KMS-11 (cell line): Measurements from ENCODE around the gene FAM81A.
A peak's percentile ranks its signal among the peaks of the same experiment; 100 is the strongest.

Experiments
- H2AFZ ChIP-seq: fragments of 200-600 bp; sonication (generic); 2 replicates; pipeline ENCODE4 v1.6.1; 2016; ENCODE audit warnings: antibody characterized with exemption, mixed run types, low read depth
- H3K27ac ChIP-seq: fragments of 200-600 bp; sonication (generic); 2 replicates; pipeline ENCODE4 v1.6.1; 2016; ENCODE audit warnings: mild to moderate bottlenecking, mixed run types
- H3K27me3 ChIP-seq: fragments of 200-600 bp; sonication (generic); 2 replicates; pipeline ENCODE4 v1.6.1; 2017; ENCODE audit warnings: mild to moderate bottlenecking, low read depth, mixed run types, moderate library complexity; ENCODE audit not compliant: insufficient read depth
- H3K36me3 ChIP-seq: fragments of 200-600 bp; sonication (generic); 2 replicates; pipeline ENCODE4 v1.6.1; 2017; ENCODE audit warnings: mild to moderate bottlenecking, mixed run types; ENCODE audit not compliant: insufficient read depth
- H3K4me1 ChIP-seq: fragments of 200-600 bp; sonication (generic); 2 replicates; pipeline ENCODE4 v1.6.1; 2016; ENCODE audit warnings: mild to moderate bottlenecking, low read depth, mixed run types; ENCODE audit not compliant: poor library complexity, severe bottlenecking
- H3K4me2 ChIP-seq: fragments of 200-600 bp; sonication (generic); 2 replicates; pipeline ENCODE4 v1.7.0; 2016; ENCODE audit warnings: mild to moderate bottlenecking, mixed run types
- H3K4me3 ChIP-seq: fragments of 200-600 bp; sonication (generic); IDR thresholded peaks from 2 replicates; pipeline ENCODE4 v1.6.1; 2017; ENCODE audit warnings: low read depth, low read length, mixed read lengths; ENCODE audit not compliant: insufficient read depth
- H3K79me2 ChIP-seq: fragments of 200-600 bp; sonication (generic); 2 replicates; pipeline ENCODE4 v1.6.1; 2016; ENCODE audit warnings: low read depth, mixed run types; ENCODE audit not compliant: insufficient read depth
- H3K9ac ChIP-seq: fragments of 200-600 bp; sonication (generic); 2 replicates; pipeline ENCODE4 v1.6.1; 2016; ENCODE audit warnings: mild to moderate bottlenecking, mixed run types
- H4K20me1 ChIP-seq: fragments of 200-600 bp; sonication (generic); 2 replicates; pipeline ENCODE4 v1.6.1; 2016; ENCODE audit warnings: mild to moderate bottlenecking, mixed run types; ENCODE audit not compliant: insufficient read depth
- TF ChIP-seq, protein P1 (sequence below): fragments of 200-600 bp; sonication (generic); conservative IDR thresholded peaks from 2 replicates; pipeline ENCODE4 v1.6.1; 2017; ENCODE audit warnings: low read depth, mild to moderate bottlenecking, antibody characterized with exemption, low read length, moderate library complexity, mixed read lengths

Gene FAM81A

DNA sequence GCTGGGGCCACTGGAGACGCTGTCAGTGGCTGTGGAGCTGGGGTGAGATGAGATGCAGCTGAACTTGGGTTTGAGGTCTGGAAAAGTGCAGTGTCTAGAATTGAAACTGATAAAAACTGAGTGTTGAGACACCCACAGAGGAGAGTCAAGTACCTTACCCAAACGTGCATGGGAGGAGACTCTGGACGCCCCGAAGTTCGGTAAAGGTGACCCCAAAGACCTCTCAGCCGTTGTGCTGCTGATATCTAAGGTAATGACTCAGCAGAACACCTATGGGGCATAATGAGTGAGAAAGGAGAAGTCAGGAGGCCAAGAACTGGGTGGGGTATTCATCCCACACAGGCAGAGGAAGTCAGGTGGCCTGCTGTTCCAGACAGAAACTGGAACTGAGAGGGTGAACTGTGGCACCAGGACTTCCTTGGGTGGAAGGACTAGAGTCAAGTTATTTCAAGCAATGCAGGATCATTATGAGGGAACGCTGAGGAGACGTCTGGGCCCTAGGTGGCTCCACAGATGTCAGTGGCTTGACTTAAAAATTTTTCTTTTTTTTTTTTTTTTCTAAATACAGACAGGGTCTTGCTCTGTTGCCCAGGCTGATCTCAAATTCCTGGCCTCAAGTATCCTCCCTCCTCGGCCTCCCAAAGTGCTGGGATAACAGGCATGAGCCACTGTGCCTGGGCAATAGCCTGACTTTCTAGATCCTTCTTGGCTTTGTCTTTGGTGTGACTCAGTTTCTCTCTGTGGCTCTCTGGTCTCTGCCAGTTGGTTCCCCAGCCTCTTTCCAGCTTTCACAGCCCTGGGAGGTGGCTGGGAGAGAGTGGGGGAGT lies 105.9 kb downstream of the FAM81A start:
- peak overlapping the region; percentile 59 for H3K27ac ChIP-seq
- peak overlapping the region; percentile 26; the same call in 1 of the 2 replicates for H3K9ac ChIP-seq
- H3K4me3 ChIP-seq: no peak overlapping the region
- no peaks in the 10 kb centered on the region for H3K36me3 ChIP-seq
- H4K20me1 ChIP-seq: no peaks in the 10 kb centered on the region
- peaks cover 22% of the 10 kb centered on the region for H3K4me1 ChIP-seq
- peak overlapping the region; percentile 89 for H3K4me2 ChIP-seq
- peak overlapping the region; percentile 76 for H2AFZ ChIP-seq
- H3K27me3 ChIP-seq: no peaks in the 10 kb centered on the region
- H3K79me2 ChIP-seq: no peaks in the 10 kb centered on the region
- TF ChIP-seq, protein P1, sequence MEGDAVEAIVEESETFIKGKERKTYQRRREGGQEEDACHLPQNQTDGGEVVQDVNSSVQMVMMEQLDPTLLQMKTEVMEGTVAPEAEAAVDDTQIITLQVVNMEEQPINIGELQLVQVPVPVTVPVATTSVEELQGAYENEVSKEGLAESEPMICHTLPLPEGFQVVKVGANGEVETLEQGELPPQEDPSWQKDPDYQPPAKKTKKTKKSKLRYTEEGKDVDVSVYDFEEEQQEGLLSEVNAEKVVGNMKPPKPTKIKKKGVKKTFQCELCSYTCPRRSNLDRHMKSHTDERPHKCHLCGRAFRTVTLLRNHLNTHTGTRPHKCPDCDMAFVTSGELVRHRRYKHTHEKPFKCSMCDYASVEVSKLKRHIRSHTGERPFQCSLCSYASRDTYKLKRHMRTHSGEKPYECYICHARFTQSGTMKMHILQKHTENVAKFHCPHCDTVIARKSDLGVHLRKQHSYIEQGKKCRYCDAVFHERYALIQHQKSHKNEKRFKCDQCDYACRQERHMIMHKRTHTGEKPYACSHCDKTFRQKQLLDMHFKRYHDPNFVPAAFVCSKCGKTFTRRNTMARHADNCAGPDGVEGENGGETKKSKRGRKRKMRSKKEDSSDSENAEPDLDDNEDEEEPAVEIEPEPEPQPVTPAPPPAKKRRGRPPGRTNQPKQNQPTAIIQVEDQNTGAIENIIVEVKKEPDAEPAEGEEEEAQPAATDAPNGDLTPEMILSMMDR: no peak

DNA sequence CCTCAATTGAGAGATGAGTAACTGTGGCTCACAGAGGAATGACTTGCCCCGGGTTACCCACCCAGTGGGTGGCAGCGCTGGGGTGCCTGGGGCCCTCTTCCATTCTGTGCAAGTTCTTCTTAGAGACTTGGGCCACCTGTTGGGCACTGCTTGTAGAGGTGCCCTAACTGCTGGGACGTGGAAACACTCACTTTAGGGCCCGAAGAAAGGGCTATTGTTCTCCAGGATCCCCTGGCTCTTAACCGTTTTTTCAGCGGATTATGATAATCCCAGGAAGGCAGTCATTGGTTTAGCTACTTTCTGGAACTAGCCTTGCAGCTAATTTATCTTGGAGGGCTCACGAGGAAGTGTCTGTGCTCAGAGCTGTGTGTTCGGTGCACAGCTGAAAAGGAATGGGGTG lies 107.6 kb downstream of the FAM81A start:
- H3K27me3 ChIP-seq: no peaks in the 10 kb centered on the region

DNA sequence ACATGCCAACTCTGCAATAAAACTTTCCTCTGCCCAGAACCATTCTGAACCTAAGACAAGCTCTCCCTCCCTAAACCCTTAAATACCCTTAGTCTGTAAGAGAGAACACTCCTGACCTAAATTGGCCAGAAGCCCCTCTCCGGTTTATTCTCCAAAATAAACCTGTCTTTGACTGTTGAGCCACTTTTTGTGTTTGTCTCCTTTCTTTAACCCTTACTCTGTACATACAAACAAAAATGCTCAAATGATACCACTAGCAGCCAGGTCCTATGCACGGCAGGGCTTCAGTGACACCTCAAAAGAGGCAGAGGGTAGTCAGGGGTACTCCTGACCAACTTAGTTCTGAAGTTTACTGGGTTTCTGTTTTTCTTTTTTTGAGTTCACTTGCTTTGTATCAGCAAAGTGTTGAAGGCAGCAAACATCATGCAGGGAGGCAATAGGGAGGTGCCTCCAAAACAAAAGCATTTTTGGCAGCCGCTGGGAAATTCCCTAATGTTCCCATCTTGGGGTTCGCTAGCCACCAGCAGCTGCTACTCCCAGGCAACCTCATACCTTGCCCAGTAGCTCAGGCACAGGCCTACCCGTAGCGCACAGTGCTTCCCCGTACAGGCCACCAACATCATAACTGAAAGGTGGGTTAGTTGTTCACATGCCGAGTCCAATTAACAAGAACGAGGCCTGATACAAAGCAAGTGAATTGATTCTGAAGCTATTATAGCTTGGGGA lies 110.7 kb downstream of the FAM81A start:
- Histone ChIP-seq H4K20me1 (no peaks in the 10 kb centered on the region), H3K79me2 (no peaks in the 10 kb centered on the region), H3K4me3 (no peak overlapping the region), H3K9ac (no peak overlapping the region), H3K27ac (no peak overlapping the region), H3K27me3 (no peaks in the 10 kb centered on the region), H3K4me2 (no peak overlapping the region), H3K4me1 (peaks cover 14% of the 10 kb centered on the region), H3K36me3 (no peaks in the 10 kb centered on the region), H2AFZ (no peak overlapping the region)
- TF ChIP-seq, protein P1: no peak

More for the DNA sequence above, 107.6 kb downstream of the FAM81A start:
- Histone ChIP-seq H3K27ac (no peak overlapping the region), H3K36me3 (no peaks in the 10 kb centered on the region), H2AFZ (no peak overlapping the region), H3K4me3 (no peak overlapping the region), H3K9ac (no peak overlapping the region), H3K79me2 (no peaks in the 10 kb centered on the region), H4K20me1 (no peaks in the 10 kb centered on the region), H3K4me2 (no peak overlapping the region), H3K4me1 (peaks cover 22% of the 10 kb centered on the region)
- TF ChIP-seq, protein P1: no peak

DNA sequence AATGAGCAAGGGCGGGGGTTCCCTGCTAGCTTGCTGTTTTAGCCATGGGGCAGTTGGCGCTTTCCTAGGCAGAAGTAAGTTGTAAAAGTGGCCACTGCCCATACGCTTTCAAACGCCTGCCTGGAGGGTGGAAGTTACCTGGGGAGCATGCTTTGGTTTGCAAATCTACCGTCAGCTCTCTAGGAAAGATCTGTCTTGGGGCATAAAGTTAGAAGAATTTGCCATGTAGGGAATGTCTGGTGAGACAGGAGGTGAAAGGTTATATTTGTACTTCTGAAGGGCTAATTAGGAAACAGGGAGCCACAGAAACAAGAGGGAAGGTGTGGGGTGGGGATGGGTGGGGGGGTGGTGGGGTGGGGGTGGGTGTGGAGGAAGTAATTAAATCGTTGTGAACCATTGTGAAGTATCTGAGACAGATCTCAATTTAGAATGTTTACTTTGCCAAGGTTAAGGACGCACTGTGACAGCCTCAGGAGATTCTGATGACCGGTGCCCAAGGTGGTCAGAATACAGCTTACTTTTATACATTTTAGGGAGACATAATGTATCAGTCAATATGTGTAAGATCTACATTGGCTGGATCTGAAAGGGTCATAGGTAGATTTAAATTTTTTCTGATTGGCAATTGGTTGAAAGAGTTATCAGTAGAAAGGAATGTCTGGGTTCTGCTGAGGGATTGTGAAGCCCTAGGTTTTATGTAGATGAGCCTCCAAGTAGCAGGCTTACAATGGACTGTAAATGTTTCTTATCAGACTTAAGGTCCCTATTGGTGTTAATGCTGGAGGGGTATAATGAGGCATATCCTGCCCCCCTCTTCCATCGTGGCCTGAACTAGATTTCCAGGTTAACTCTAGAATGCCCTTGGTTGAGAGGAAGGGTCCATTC lies 111.6 kb downstream of the FAM81A start:
- Histone ChIP-seq H3K27ac (no peak overlapping the region), H3K9ac (no peak overlapping the region), H3K36me3 (no peaks in the 10 kb centered on the region), H3K27me3 (no peaks in the 10 kb centered on the region), H4K20me1 (no peaks in the 10 kb centered on the region), H3K79me2 (no peaks in the 10 kb centered on the region), H3K4me2 (no peak overlapping the region), H3K4me1 (peaks cover 6% of the 10 kb centered on the region), H2AFZ (no peak overlapping the region), H3K4me3 (no peak overlapping the region)
- TF ChIP-seq, protein P1: no peak
